Activated CD8-positive, alpha-beta memory T cell treated with anti-CD3 and anti-CD28 coated beads, Interleukin-2, amount 50 U/mL, for 1 hour (primary cell): ENCODE measurements around the gene CASKIN1.
"Not testable (repeated sequence)": the region's sequence is repeated elsewhere in the genome, so short reads cannot be mapped to it uniquely, and the experiment has no call there.

ENCODE experiments used
- DNase-seq: peaks from one replicate; pipeline ENCODE4 v3.0.0-alpha.2; 2020; ENCODE audit errors: extremely low read depth

The CASKIN1 gene

GRCh38 chr16:2209258-2210008 is 13.0 kb upstream of the CASKIN1 start:
- DNase-seq, result no peak

GRCh38 chr16:2208772-2209171 is 12.4 kb upstream of the CASKIN1 start:
- DNase-seq, result no peak

- DNase-seq, result no peak
Measured at GRCh38 chr16:2208308-2208707, 11.9 kb upstream of the CASKIN1 start.

- DNase-seq, result no peak
Measured at GRCh38 chr16:2207872-2208271, 11.5 kb upstream of the CASKIN1 start.

- no peak for DNase-seq
Measured at GRCh38 chr16:2206780-2207433, 10.5 kb upstream of the CASKIN1 start.

GRCh38 chr16:2206420-2206779 is 10.0 kb upstream of the CASKIN1 start:
- DNase-seq, result no peak

- DNase-seq, result no peak
Measured at GRCh38 chr16:2205967-2206313, 9.5 kb upstream of the CASKIN1 start.

GRCh38 chr16:2205104-2205966 is 8.9 kb upstream of the CASKIN1 start, which contains the start of gene MLST8:
MLST8 (plus strand) TSS chr16:2205454; CDS start chr16:2206086, 632 bp downstream.
- peak; percentile 73 for DNase-seq

GRCh38 chr16:2204416-2205103 is 8.2 kb upstream of the CASKIN1 start:
- no peak for DNase-seq

GRCh38 chr16:2203119-2203688 is 6.8 kb upstream of the CASKIN1 start:
- DNase-seq, result not testable (repeated sequence)

GRCh38 chr16:2200313-2200712 is 3.9 kb upstream of the CASKIN1 start:
- no peak for DNase-seq

- DNase-seq, result no peak
Measured at GRCh38 chr16:2199621-2200139, 3.3 kb upstream of the CASKIN1 start.

GRCh38 chr16:2199095-2199494 is 2.7 kb upstream of the CASKIN1 start:
- DNase-seq, result no peak

GRCh38 chr16:2198283-2198682 is 1.9 kb upstream of the CASKIN1 start:
- no peak for DNase-seq

GRCh38 chr16:2197765-2198164 is 1.4 kb upstream of the CASKIN1 start:
- DNase-seq, result no peak

- DNase-seq, result no peak
Measured at GRCh38 chr16:2196981-2197511, 641 bp upstream of the CASKIN1 start.

- DNase-seq, result no peak
Measured at GRCh38 chr16:2195322-2196161, 863 bp downstream of the CASKIN1 start.

GRCh38 chr16:2194852-2195321 is 1.5 kb downstream of the CASKIN1 start:
- DNase-seq, result peak; percentile 25

- no peak for DNase-seq
Measured at GRCh38 chr16:2194166-2194834, 2.1 kb downstream of the CASKIN1 start.

- DNase-seq, result no peak
Measured at GRCh38 chr16:2191446-2191706, 5.0 kb downstream of the CASKIN1 start.
